Measurements from ENCODE around the gene LCE5A.

LCE5A gene

GRCh38 chr1:152525080-152525641 is 14.6 kb downstream of the LCE5A start:
- no peak for TF ChIP-seq CTCF (IDR thresholded peaks at IDR 0.05; ENCODE audit: control insufficient read depth, insufficient read depth, low read depth, low read length, missing control alignments)
- no peak for DNase-seq (ENCODE audit: low read depth)
- no peak overlapping the region for H3K4me3 ChIP-seq (ENCODE audit: control insufficient read depth, low read depth, low read length)

- TF ChIP-seq CTCF (IDR thresholded peaks at IDR 0.05; ENCODE audit: control insufficient read depth, insufficient read depth, low read depth, low read length, missing control alignments): peak; percentile 61
- DNase-seq (ENCODE audit: low read depth): no peak
- no peak overlapping the region for H3K4me3 ChIP-seq (ENCODE audit: control insufficient read depth, low read depth, low read length)
Measured at GRCh38 chr1:152533327-152533938, 22.8 kb downstream of the LCE5A start.

GRCh38 chr1:152535774-152536173 is 25.2 kb downstream of the LCE5A start:
- no peak for TF ChIP-seq CTCF (IDR thresholded peaks at IDR 0.05; ENCODE audit: control insufficient read depth, insufficient read depth, low read depth, low read length, missing control alignments)
- no peak overlapping the region for H3K4me3 ChIP-seq (ENCODE audit: control insufficient read depth, low read depth, low read length)

GRCh38 chr1:152537496-152537895 is 26.9 kb downstream of the LCE5A start:
- no peak for DNase-seq (ENCODE audit: low read depth)
- no peak for TF ChIP-seq CTCF (IDR thresholded peaks at IDR 0.05; ENCODE audit: control insufficient read depth, insufficient read depth, low read depth, low read length, missing control alignments)
- H3K4me3 ChIP-seq (ENCODE audit: control insufficient read depth, low read depth, low read length): no peak overlapping the region

More at GRCh38 chr1:152535774-152536173, 25.2 kb downstream of the LCE5A start:
- no peak for DNase-seq (ENCODE audit: low read depth)

- DNase-seq (ENCODE audit: low read depth): no peak
- H3K4me3 ChIP-seq (ENCODE audit: control insufficient read depth, low read depth, low read length): no peak overlapping the region
- no peak for TF ChIP-seq CTCF (IDR thresholded peaks at IDR 0.05; ENCODE audit: control insufficient read depth, insufficient read depth, low read depth, low read length, missing control alignments)
Measured at GRCh38 chr1:152539901-152540300, 29.3 kb downstream of the LCE5A start.

GRCh38 chr1:152543820-152544219 is 33.2 kb downstream of the LCE5A start:
- DNase-seq (ENCODE audit: low read depth): no peak
- H3K4me3 ChIP-seq (ENCODE audit: control insufficient read depth, low read depth, low read length): no peak overlapping the region
- no peak for TF ChIP-seq CTCF (IDR thresholded peaks at IDR 0.05; ENCODE audit: control insufficient read depth, insufficient read depth, low read depth, low read length, missing control alignments)

Measured in AG09309 (cell line).